Cardiac muscle cell (in vitro differentiated cells and primary cell): ENCODE measurements around the gene ARHGEF19. TPM values are rescaled to one million over a fixed set of nuclear protein-coding genes. Genes with fewer than 3 reads are reported as not detected.

Experiments used
- DNase-seq, 2 donors: peaks; one replicate each; pipeline versions ENCODE4 v3.0.0 to v3.0.0-alpha.2; 2010 to 2017; ENCODE audit warnings: low read depth in 1 of 2, low spot score in 1 of 2
- H3K27ac ChIP-seq: fragments of 200-600 bp; sonication (generic); 2 replicates; pipeline ENCODE4 v1.5.1; 2016
- H3K27me3 ChIP-seq: fragments of 200-600 bp; sonication (generic); 2 replicates; pipeline ENCODE4 v1.6.0; 2016; ENCODE audit warnings: control low read depth
- H3K36me3 ChIP-seq: fragments of 200-600 bp; sonication (generic); 2 replicates; pipeline ENCODE4 v1.5.1; 2016; ENCODE audit warnings: control low read depth
- H3K4me1 ChIP-seq: fragments of 200-600 bp; sonication (generic); 2 replicates; pipeline ENCODE4 v1.8.1; 2017; ENCODE audit warnings: low read depth, mild to moderate bottlenecking, mixed run types
- H3K4me3 ChIP-seq: fragments of 200-600 bp; sonication (generic); 2 replicates; pipeline ENCODE4 v1.5.1; 2016; ENCODE audit warnings: mild to moderate bottlenecking
- H3K9me3 ChIP-seq: fragments of 200-600 bp; sonication (generic); 2 replicates; pipeline ENCODE4 v1.5.1; 2017; ENCODE audit warnings: low read depth, mild to moderate bottlenecking, control low read depth
- CTCF ChIP-seq: IDR thresholded peaks from 2 replicates; pipeline ENCODE4 v1.5.1; 2012; ENCODE audit warnings: low read depth, mild to moderate bottlenecking, low read length
- polyA plus RNA-seq: library from polyadenylated mRNA; unstranded; fragments of >200 nt; fragmentation: Nextera tagmentation; extraction: Ambion mirVana; gene quantifications from 2 replicates; pipeline ENCODE4 v1.2.1, GENCODE V29; 2016
- total RNA-seq: library from RNA; depleted of rRNA; stranded (reverse); fragments of >200 nt; gene quantifications from 2 replicates; pipeline ENCODE4 v1.2.3, GENCODE V29; 2016

The ARHGEF19 gene
- total and polyA plus RNA-seq, 2 experiments from 2014 or later: 4.0 to 6.7 TPM

- no peak for TF ChIP-seq CTCF
- Histone ChIP-seq H3K27ac (no peak overlapping the region), H3K9me3 (no peaks in the 10 kb centered on the region), H3K4me3 (no peak overlapping the region), H3K4me1 (peaks cover 9% of the 10 kb centered on the region), H3K36me3 (no peaks in the 10 kb centered on the region), H3K27me3 (no peaks in the 10 kb centered on the region)
- no peak for DNase-seq
Measured at GRCh38 chr1:16204216-16204615, 8.2 kb downstream of the ARHGEF19 start.

- Histone ChIP-seq H3K4me3 (no peak overlapping the region), H3K9me3 (no peaks in the 10 kb centered on the region), H3K27ac (no peak overlapping the region), H3K36me3 (no peaks in the 10 kb centered on the region), H3K27me3 (no peaks in the 10 kb centered on the region), H3K4me1 (peaks cover 9% of the 10 kb centered on the region)
- DNase-seq: no peak
- no peak for TF ChIP-seq CTCF
Measured at GRCh38 chr1:16203550-16203949, 8.9 kb downstream of the ARHGEF19 start.

GRCh38 chr1:16202281-16203210 lies 9.9 kb downstream of the ARHGEF19 start:
- H3K36me3 ChIP-seq: no peaks in the 10 kb centered on the region
- H3K27ac ChIP-seq: no peak overlapping the region
- no peaks in the 10 kb centered on the region for H3K9me3 ChIP-seq
- peaks cover 9% of the 10 kb centered on the region for H3K4me1 ChIP-seq
- no peak for TF ChIP-seq CTCF
- no peaks in the 10 kb centered on the region for H3K27me3 ChIP-seq
- no peak overlapping the region for H3K4me3 ChIP-seq
- peak in 1 of 2 donors; percentile 61 for DNase-seq

GRCh38 chr1:16199700-16200099 lies 12.8 kb downstream of the ARHGEF19 start:
- H3K36me3 ChIP-seq: no peaks in the 10 kb centered on the region
- no peak for DNase-seq
- no peak for TF ChIP-seq CTCF

GRCh38 chr1:16199157-16199501 lies 13.3 kb downstream of the ARHGEF19 start:
- H3K4me1 ChIP-seq: peaks cover 9% of the 10 kb centered on the region
- TF ChIP-seq CTCF: no peak
- H3K4me3 ChIP-seq: no peak overlapping the region
- H3K9me3 ChIP-seq: no peaks in the 10 kb centered on the region
- H3K27ac ChIP-seq: no peak overlapping the region
- no peaks in the 10 kb centered on the region for H3K36me3 ChIP-seq
- DNase-seq: no peak
- no peaks in the 10 kb centered on the region for H3K27me3 ChIP-seq

More at GRCh38 chr1:16199700-16200099, 12.8 kb downstream of the ARHGEF19 start:
- H3K4me3 ChIP-seq: no peak overlapping the region
- no peaks in the 10 kb centered on the region for H3K27me3 ChIP-seq
- H3K4me1 ChIP-seq: peaks cover 9% of the 10 kb centered on the region
- no peak overlapping the region for H3K27ac ChIP-seq
- no peaks in the 10 kb centered on the region for H3K9me3 ChIP-seq
